LNCAP (cell line): ENCODE measurements around the gene CIDEB.

Experiments
- CTCF ChIP-seq: fragments of 450-650 bp; IDR thresholded peaks from 2 replicates; pipeline ENCODE4 v1.5.1; 2017; ENCODE audit warnings: mild to moderate bottlenecking

CIDEB gene

GRCh38 chr14:24322672-24323071, 14.9 kb upstream of the CIDEB start:
- TF ChIP-seq CTCF = no peak

- no peak for TF ChIP-seq CTCF
Observed at GRCh38 chr14:24321212-24321975, 13.6 kb upstream of the CIDEB start.

GRCh38 chr14:24317141-24317928, 9.6 kb upstream of the CIDEB start:
- no peak for TF ChIP-seq CTCF

GRCh38 chr14:24316597-24316950, 8.8 kb upstream of the CIDEB start:
- no peak for TF ChIP-seq CTCF

GRCh38 chr14:24315807-24316596, 8.2 kb upstream of the CIDEB start:
- TF ChIP-seq CTCF = no peak

GRCh38 chr14:24315243-24315806, 7.5 kb upstream of the CIDEB start:
- no peak for TF ChIP-seq CTCF
